Ecto neural progenitor cell (in vitro differentiated cells): ENCODE results near the gene CPNE9.

ENCODE experiments used
- DNase-seq: peaks from one replicate; pipeline ENCODE4 v3.0.0-alpha.2; 2018; ENCODE audit warnings: low spot score

CPNE9 gene

DNA sequence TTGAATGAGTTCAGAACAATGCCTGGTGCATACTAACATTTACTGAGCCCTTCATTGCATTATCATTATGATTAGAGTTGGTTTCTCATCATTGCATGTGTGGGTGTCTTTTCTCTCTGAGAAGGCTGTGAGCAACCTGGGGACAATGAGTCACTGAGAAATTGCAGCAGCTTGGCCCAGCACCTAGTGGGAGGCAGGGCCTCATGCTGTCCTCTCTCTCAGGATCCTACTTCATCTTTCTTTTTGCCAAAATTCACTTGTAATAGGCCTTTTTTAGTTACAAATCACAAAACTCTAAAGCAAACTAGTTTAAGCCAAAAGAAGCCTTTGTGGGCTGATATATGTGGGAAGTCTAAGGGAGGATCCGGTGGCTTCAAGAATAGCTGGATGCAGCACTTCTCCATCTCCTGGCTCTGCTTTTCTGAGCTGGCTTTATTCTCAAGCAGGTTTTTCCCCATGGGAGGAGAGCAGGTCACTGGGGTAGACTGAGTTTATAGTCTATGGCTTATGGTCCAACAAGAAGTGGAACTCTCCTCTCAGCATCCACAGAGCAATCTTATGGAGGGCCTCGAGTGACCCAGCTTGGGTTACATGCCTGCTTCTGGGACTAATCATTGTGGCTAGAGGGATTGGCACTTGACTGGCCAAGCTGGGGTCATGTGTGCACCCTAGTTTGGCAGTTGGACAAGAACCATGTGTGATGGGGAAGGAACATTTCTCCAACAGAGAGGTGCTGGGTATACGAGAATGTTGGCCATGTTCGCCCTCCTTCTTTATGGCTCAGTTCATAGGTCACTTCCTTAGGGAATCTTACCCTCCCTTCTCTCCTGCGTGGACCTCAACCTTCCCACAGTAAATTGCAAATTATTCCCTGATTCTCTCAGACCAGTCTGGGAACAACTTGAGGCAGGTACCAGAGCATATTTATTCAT is 74.8 kb downstream of the CPNE9 start:
- no peak for DNase-seq

DNA sequence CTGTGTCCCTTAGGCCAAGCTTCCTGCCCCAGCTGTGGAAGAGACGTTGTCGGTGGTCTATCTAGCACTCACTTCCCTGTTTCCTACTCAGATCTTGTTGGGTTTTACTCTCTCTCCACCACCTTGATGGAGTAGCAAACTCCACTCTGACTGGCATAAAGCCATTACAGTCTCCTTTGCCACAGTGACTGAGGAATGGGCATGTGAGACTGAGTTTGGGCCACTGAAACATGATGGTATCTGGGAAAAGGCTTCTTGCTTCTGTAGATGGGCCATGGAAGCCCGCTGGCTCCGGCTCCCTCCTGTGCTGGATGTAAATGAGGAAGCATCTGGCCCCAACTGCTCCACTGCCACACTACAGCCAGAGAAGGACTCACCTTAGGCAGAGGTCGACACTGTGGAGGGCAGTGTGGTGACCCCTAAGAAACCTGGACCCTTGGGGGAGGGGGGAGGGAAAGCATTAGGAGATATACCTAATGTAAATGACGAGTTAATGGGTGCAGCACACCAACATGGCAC is 75.5 kb downstream of the CPNE9 start:
- no peak for DNase-seq
